ENCODE measurements around the gene GNB5.
"Not testable (repeated sequence)": the region's sequence is repeated elsewhere in the genome, so short reads cannot be mapped to it uniquely, and the experiment has no call there.

GNB5 gene

DNA sequence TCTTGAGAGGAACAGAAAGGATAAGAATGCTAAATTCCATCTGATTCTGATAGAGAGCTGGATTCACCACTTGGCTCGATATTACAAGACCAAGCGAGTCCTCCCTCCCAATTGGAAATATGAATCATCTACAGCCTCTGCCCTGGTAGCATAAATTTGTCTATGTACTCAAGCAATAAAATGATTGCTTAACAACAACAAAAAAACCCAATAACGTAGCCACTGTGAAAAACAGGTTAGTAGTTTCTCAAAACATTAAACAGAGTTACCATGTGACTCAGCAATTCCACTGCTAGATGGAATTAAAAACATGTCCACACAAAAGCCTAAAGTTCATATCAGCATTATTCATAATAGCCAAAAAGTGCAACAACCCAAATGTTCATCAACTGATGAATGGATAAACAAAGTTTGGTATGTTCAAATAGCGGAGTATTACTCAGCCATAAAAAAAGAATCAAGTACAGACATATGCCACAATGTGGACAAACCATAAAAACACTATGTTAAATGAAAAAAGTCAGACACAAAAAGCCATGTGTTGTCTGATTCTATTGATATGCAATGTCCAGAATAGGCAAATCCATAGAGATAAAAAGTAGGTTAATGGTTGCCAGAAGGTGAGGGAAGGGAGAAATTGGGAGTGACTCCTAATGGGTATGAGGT is 95.5 kb downstream of the GNB5 start:
- no peak for DNase-seq

DNA sequence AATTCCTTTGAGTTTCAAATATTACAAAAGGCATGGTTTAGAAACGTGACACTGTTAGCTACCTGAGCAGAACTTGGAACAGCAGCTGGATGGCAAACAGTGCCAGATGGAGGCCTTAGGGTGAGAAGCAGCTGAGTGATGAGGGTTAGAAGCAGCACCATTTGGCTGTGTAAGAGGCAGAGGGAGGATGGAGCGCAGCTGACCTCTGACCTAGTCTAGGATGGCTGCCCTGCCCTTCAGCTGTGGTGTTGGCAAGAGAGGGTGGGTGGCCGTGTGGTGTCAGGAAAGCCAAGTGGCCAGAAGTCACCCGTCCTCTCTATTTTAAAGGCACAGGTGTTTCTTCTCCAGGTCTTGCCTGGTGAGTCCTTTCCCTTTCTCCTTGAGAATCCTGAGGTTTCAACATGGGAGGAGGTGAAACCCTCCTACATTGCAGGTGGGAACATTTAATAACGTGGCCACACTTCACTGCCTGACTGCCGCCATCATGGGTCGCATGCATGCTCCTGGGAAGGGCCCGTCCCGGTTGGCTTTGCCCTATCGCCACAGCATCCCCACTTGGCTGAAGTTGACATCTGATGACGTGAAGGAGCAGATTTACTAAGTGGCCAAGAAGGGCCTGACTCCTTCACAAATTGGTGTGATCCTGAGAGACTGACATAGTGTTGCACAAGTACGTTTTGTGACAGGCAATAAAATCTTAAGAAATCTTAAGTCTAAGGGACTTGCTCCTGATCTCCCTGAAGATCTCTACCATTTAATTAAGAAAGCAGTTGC is 96.2 kb downstream of the GNB5 start:
- DNase-seq, result no peak

DNA sequence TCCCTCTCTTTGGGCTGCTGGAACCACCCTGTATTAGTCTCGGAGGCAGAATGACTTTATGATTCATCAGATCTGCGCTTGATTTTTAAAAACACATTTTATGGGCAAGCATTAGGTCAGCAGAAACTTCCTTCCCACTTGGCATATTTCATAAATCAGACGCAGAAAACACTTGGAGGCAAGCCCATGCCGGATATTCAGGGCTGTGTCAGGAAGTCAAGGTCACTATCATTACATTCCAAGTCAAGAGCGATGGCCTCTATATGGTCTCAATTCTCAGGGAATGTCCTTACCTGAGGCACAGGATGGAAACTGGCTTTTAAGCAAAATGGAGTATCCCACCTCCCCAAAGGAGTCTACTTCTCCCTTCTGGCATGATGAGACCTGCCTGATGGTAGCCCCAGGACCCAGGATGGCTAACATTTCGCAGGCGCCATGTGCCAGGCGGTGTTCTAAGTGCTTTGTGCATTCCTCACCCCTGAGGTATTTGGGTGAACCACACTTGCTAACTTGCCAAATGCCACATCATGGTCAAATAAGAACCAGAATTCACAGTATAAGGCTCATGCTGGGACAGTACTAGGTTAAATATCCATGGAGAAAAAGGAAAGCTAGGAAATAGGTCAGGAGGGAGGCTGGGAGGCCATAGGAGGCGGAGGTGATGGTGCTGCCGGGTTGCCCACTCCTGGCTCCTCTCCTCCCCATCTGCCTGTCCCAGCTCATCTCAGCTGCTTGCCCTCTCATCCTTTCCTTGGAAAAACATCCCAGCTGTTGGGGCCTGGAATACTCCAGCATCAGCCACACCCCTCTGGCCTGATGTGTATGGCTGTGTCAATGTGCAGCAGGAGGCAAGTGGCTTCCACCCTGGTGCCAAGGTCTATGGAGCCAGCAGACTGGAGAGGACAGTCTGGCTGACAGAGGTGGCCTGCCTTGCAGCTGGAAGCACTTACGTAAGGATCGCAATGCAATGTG is 97.4 kb downstream of the GNB5 start:
- no peak for DNase-seq

DNA sequence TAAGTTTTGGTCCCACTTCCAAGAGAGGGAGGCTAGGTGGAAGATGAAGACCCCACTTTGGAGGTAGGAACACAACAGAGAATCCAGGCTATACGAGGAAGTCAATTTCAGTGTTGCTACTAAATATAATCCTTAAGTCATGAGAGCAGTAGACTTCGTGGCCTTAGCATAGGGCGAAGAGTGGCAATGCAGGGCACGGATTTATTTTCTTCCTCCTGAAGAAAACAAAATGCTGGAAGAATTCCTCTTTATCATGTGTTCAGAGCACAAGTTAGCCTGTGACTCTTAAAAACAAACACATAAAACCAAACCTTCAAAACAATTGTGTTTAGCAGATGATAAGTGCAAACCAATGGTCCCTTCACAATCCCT is 98.0 kb downstream of the GNB5 start:
- DNase-seq, result no peak

DNA sequence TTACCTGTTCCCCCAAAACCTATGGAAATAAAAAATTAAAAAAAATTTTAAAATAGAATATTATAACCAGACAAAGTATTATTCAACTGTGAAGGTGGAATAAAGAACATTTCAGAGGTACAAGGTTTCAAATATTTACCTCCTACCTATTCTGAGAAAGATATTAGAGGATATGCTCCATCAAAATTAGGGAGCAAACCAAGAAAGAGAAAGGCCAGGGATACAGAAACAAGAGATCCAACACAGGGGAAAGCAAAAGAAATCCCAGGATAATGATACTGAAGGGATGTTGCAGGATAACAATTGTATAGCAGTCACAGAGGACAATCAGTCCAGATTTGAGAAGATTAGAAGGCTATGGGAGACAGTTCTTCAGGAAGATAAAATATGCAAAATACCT is 101.0 kb downstream of the GNB5 start:
- DNase-seq, result no peak

DNA sequence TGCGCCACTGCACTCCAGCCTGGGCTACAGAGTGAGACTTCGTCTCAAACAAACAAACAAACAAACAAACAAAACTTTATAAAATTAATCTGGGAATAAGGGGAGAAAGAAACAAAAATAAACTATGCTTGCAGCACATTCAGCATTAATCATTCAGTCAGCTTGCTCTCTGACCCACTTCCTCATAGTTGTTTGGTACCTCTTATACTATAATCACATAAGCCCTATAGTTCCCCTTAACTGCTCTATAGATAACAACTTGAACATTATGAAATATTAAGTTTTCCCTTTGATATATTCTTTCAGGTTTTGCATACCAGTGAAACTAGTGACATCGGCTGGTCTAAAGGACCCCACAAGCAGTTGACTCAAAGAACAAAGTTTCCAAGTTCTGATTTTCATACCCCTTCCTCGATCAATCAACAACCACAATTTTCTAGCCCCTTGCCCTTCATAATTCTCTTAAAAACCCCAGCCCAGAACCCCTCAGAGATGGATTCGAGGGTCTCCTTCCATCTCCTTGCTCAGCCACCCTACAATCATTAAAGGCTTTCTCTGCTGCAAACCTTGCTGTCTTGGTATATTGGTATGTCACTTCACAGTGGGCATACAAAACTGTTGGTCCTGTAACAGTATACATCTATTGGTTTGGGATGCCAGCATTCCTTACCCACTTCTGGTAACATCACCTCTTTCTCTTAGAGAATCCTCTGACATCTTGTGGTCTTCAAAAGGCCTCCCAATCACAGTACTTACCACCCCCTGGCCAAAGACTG is 105.0 kb downstream of the GNB5 start:
- no peak for DNase-seq

DNA sequence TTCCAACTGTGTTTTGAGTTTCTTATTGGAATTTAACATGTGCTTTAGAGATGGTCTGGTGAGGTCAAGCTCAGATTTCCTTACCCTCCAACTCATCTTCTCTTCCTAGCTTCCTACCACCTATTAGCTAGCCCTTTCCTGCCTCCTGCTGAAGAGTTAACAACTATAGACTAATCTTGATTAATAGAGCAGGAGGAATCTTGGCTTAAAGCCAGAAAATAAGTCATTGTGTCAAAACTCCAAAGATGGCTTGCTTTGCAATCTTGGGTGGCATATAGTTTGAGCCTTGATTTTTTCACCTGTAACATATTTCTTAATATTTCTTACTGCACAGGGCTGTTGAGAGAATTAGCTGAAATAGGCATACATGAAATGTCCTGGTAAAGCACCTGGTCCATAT is 105.9 kb downstream of the GNB5 start:
- DNase-seq, result no peak

DNA sequence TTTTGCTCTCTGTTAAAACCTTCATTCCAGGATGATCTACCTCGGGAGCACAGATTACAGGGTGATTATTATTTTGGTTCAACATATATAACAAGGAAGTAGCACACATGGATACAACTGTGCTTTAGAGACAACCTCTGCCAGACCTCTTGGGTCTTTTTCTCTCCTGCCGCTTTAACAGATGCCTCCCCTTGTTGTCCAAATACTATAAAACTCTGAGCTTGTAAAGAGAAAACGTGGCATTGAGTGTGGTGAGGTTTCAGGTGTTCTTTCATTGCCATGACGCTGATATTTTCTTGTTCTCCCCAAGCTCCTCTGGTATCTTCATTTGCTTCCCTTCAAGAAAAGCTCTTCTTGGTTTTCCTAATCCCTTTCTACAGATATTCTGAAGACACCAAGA is 107.6 kb downstream of the GNB5 start:
- DNase-seq, result no peak

DNA sequence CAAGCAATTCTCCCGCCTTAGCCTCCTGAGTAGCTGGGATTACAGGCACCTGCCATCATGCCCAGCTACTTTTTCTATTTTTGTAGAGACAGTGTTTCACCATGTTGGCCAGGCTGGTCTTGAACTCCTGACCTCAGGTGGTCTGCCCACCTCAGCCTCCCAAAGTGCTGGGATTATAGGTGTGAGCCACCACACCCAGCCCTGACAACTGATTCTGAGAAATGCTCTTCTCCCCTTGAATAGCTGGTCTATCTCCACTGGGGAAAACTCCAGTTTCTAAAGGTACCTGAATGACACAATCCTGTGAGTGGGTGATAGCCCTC is 108.2 kb downstream of the GNB5 start:
- DNase-seq, result not testable (repeated sequence)

DNA sequence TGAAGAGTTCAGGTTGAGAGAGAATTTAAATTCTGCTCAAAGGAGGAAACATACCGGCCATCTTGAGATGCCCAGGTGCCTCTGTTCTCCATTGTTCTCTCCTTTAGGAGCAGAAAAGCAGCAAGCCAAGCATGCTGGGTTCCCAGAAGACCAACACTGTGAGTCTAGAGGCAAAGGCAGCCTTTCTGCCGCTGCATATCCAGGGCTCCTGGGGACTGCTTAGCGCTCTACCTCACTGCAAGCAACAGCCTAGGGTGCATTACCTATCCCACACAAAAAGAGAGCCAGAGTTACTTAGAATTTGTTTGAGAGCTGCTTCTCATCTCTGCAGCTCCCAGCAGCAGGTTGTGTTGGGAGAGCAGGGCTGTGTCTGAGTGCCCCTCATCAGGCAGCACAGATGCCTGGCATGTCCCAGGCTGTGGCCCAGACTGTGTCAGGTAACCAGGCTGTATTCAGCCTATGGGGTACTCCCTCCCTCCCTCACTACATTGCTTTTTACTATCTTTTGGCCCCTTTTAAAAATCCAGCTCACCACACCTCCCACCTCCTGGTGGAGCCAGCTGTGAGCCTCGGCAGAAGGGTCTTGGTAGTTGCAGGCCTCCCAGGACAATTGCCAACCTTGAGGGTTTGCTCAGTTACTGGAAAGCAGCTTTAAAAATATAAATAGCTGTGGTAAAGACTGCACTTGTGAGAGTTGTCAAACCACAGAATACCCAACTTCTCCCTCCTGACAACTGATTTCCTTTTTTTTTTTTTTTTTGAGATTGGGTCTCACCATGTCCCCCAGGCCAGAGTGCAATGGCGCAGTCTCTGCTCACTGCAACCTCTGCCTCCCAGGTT is 108.8 kb downstream of the GNB5 start:
- no peak for DNase-seq

DNA sequence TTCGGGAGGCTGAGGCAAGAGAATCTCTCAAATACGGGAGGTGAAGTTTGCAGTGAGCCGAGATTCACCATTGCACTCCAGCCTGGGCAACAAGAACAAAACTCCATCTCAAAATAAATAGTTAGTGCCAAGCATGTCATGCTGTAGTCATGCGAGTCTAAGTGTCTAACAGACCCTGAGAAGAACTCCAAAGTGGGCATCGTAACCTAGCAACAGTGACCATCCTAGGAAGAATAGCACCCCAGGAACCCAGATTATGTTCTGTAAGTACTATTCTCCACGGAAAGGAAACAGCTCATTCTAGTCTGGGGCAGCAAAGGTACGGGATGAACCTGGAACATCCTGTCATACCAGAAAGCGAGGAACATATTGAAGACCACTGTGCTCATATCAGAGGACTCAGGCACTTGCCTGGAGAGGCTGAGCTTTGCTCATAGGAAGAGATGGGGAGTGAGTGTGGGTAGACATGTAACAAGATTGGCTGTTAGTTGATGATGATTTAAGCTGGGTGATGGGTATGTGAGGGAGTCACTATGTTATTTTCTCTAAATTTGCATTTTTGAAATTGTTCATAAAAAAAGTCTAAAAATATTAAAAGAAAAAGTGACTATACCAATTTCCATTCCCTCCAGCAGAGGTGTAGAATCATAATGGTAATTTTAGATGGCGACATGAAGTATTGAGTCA is 110.3 kb downstream of the GNB5 start:
- peak in 3 of 58 donors; percentile 3 to 19 (median 16) for DNase-seq

DNA sequence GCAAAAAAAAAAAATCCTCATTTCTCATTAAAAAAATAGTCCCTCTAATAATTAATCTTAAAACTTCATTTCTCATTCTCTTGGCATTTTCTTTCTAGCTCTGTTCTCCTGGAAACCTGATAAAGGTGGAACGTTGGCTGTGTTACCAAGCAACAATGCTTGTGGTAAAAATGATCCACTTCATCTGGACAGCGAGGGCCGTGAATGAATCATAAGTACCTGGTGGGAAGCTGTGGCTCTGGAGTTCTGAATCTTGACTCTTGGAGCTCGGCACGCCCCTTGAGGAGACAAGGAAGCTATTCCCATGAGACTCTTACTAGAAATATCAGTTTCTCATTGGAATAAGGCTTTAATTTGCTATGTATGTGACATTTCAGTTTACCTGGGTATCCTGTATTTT is 111.2 kb downstream of the GNB5 start:
- DNase-seq, result peak in 1 of 58 donors; percentile 12

DNA sequence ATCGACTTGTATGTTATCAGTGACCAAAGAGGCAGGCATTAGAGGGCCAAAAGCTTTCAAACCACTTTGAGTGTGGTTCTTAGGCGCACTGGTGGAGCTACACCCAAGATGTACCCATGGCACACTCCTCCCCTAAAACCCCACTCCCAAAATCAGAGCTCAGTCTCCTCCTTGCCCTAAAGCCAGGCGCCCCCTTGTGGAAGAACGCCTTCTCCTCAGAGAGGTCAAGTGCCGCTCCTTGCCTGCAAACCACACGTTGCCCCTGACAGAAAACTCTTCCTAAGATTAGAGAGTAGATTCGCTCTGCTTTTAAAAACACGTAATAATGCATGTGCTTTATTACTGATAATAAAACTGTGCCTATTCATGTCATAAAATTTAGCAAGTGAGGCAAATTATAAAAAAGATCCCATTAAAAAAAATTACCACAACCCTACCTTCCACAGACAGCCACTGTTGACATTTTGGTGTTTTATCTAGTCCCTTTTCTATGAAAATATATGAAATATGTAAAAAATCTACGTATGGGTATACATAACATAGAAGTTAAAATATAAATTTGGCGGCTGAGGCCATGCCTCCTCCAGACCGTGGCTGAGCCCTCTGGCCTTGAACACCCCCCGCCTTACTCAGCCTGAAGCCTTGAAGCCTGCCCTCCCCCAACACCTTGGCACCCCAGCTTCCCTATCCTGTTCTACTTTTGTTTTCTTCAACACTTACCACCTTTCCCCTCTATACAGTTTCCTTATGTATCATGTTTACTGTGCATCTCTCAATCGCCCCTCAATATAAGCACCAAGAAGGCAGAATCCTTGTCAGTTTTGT is 112.1 kb downstream of the GNB5 start:
- peak in 47 of 58 donors; percentile 1 to 77 (median 36) for DNase-seq

DNA sequence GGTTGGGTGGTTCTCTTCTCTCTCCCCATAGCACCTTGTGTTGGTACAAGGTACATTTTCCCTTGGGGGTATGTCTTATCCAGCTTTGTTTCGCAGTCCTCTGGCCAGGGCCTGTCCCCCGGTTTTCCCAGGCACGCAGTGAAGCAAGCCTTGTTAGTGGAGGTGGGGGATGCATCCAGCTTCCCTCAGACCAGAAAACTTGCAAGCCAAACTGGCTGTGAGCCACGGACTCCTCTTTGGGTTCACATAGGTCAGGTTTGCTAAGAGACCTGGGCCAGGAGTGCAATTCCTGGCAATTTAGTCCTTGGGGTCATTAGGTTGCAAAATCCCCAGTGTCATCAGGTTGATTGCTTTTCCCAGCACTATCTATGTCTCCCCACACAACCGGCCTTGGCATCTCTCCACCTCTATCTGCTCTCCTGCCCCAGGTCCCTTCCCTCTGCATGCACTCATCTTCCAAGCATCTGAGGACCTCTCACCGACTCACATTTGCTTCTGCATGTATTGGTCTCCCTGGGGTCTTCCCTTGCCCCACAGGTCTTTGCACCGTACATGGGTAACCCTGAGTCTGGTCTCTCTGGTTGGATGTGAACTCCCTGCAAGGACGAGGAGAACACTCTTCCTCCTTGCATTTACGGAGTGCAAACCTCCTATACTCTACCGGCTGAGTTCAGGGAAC is 112.9 kb downstream of the GNB5 start:
- DNase-seq, result no peak

DNA sequence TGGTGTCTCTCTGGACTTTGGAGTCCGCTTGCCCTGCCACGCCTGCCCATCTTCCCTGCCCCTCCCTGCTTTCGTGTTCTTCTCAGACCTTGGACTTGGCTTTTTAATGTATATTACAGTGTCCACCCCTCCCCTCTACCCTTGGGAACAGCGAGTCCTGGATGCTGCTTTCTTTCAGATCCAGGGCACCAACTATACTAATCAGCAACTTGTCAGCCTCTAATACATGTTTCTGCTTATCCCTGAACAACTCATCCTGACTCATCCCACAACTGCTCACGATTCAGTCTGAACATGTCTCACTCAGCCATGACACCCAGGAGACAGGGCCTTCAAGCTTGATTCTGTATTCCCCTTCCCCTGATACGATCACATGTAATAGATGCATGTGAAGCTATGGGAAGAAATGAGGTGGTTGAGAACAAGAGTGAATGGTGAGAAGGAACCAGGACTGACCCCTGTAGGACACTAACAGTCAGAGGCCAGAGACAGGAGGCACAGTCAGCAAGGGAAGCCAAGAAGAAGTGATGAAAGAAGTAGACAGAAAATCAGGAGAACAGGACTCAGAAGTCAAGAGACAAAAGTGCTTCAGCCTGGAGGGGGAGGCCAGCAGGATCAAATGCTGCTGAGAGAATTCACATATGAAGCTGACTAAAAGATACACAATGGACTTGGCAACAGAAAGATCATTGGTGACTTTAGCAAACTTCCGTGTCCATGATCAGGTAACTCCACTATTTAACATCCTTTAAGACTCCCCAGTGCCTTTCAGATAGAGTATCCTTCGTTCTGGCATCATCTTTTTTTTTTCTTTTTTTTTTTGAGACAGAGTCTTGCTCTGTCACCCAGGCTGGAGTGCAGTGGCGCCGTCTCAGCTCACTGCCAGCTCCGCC is 114.1 kb downstream of the GNB5 start:
- no peak for DNase-seq

DNA sequence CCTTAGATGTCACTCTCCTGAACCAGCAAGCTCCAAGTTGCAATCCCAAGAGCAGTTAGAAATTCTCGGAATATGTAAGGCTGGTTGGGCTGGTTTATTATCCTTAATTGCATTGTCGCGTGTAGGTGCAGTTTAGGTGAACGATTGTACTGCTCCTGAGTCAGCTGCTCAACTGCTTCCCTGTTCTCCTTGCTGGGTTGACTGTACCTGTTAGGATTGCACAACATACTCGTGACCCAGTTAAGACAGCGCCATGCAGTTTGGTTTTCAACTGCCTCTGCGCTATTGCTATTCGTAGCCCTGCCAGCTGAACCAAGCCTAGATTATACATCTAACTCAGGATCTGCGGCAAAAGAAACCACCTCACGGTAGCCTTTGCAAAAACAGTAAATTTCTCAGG is 119.6 kb downstream of the GNB5 start:
- peak in 1 of 58 donors; percentile 7 for DNase-seq

DNA sequence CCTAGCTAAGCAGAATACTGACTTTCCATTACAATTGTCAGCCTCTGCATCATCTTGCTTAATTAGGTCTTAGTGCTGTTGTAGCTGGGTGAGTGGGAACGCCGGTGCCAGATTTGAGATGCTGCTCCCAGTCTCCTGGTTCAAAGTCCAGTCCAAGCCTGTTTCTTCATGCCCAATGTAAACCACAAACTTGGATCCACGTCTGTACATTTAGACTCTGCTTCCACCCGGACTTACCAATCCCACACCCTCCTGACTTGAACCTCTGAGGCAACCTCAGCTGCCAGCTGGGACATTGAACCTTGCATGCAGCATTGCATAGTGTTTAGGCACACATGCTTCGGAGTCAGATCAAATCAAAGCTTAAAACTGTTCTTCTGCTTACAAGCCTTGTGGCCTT is 121.6 kb downstream of the GNB5 start:
- no peak for DNase-seq

Measured in anterior cingulate cortex (tissue), 58 donors.